22Rv1 (cell line): ENCODE results near the gene CMYA5.

Source experiments
- H3K27ac ChIP-seq: fragments of 450-650 bp; 2 replicates; pipeline ENCODE4 v1.5.1; 2017
- ZFX ChIP-seq: fragments of 450-650 bp; IDR thresholded peaks from 2 replicates; pipeline ENCODE4 v1.6.1; 2017; ENCODE audit warnings: antibody characterized with exemption, borderline replicate concordance
- TF ChIP-seq, protein P1 (sequence below): fragments of 450-650 bp; IDR thresholded peaks from 2 replicates; pipeline ENCODE4 v1.5.1; 2017; ENCODE audit warnings: mild to moderate bottlenecking

CMYA5 gene

DNA sequence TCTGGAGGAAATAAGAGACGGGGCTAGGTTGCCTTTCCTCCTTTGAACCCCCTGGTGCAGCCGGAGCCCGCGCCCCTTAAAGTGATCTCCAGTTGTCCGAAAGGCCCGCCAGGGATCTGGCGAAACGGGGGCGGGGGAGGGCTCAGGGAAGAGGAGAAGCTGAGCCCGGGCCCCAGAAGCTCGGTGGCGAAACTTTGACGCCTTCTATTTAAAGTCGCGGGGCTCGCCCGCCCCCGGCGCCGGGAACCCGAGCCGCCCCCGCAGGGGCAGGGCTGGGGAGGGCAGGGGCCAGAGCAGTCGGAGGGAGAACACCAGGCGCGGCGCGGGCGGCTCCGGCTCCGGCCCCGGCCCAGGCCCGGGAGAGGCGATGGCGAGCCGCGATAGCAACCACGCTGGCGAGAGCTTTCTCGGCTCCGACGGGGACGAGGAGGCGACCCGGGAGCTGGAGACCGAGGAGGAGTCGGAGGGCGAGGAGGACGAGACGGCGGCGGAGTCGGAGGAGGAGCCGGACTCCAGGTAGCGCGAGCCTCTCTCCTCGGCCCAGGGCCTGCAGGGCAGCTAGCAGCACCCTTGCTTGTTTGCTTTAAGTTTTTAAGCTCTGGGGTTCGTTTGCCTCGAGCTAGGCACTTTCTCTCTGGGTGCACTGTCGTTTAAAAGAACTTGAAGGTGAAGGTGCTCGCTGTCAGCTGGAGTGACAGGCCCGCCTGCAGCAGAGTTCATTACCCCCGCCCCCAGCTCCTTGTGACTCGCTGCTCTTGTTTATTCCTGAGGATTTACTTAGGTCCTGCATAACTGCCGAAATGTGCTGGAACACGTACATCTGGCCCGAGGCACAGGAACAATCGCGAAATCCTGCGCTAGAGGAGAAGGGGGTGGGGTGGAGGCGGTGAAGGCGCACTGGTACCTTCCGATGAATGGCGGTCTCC lies at the start of gene CMYA5:
Gene CMYA5, plus strand, starts transcription at position 296 of the 926 bp plus-strand sequence. Its CDS starts 72 bp downstream, at position 368.
- peak within 1 kb of the TSS; percentile 55 for H3K27ac ChIP-seq

DNA sequence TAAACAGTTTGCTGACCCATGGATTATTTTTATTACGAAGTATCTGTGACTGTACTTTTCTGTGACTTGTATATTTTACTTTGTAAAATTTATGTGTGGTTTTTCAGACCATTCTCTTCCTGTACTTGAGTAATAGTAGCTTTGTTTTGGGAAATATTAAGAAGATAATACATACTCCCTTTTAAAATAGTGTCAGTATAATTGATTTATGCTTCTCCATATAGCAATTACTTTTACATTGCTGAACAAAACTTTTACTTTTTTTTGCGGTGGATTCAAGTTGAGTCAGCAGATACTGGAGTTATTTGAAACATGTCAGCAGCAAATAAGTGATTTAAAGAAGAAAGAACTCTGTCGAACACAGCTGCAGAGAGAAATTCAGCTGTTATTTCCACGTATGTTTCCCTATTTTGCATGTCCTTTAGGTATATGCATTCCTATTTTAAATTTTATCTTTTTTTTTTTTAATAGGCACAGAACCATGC lies 49.0 kb upstream of the CMYA5 start:
- H3K27ac ChIP-seq, result no peak overlapping the region
- TF ChIP-seq, protein P1, sequence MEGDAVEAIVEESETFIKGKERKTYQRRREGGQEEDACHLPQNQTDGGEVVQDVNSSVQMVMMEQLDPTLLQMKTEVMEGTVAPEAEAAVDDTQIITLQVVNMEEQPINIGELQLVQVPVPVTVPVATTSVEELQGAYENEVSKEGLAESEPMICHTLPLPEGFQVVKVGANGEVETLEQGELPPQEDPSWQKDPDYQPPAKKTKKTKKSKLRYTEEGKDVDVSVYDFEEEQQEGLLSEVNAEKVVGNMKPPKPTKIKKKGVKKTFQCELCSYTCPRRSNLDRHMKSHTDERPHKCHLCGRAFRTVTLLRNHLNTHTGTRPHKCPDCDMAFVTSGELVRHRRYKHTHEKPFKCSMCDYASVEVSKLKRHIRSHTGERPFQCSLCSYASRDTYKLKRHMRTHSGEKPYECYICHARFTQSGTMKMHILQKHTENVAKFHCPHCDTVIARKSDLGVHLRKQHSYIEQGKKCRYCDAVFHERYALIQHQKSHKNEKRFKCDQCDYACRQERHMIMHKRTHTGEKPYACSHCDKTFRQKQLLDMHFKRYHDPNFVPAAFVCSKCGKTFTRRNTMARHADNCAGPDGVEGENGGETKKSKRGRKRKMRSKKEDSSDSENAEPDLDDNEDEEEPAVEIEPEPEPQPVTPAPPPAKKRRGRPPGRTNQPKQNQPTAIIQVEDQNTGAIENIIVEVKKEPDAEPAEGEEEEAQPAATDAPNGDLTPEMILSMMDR, result no peak

More for the DNA sequence above, at the start of gene CMYA5:
- TF ChIP-seq, protein P1, result no peak
- TF ChIP-seq ZFX, result no peak

DNA sequence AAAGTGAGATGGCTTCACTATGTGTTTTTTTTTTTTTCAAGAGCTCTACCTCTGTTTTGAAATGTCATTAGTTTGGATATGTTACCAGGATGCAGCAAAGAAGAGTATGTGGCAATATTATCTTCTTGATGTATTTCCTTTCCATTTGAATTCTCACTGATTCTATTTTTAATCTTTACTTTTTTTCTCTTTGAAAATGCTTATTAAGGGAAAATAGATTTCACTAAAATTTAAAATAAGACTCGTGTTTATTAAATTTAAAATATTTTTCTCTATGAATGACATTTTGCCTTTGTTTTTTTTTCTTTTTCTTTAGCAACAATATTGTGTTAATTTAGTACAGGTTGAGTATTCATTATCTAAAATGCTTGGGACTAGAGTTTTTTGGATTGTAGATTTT lies 48.2 kb upstream of the CMYA5 start:
- H3K27ac ChIP-seq, result no peak overlapping the region
- no peak for TF ChIP-seq ZFX
- TF ChIP-seq, protein P1, result no peak

DNA sequence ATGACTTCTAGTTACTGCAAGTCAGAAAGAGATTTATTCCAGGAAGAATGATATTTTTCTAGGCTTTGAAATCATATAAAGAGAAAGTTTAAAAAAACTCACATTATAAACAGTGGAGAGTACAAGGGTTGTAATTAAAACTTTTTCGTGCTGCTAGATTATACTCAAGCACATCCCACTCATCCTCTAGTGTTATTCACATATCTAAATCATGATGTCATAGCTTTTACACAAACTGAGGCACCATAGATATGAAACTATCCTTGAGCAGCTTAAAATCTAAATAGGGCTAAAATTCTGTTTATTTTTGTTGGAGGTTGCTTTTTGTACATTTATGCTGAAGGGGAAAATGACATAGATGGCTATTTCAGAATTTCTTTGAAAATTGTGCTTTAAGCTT lies 47.4 kb upstream of the CMYA5 start:
- no peak overlapping the region for H3K27ac ChIP-seq
- TF ChIP-seq, protein P1, result no peak
- TF ChIP-seq ZFX, result no peak

DNA sequence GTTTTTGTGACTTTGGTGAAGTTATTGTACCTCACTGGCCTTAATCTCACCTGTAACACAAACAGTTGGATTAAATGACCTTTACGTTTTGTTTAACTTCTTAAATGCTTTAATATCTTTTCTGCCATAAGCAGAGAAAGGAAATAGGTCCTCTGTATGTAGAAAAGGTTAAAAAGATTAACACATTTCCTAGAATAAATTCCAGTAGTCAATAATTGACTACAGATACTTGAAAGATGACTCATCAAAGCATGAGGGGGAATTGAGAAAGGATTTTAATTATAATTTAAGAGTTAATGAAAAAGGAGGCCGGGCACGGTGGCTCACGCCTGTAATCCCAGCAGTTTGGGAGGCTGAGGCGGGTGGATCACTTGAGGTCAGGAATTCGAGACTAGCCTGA lies 35.8 kb upstream of the CMYA5 start:
- no peak overlapping the region for H3K27ac ChIP-seq
- TF ChIP-seq ZFX, result no peak
- TF ChIP-seq, protein P1, result no peak

DNA sequence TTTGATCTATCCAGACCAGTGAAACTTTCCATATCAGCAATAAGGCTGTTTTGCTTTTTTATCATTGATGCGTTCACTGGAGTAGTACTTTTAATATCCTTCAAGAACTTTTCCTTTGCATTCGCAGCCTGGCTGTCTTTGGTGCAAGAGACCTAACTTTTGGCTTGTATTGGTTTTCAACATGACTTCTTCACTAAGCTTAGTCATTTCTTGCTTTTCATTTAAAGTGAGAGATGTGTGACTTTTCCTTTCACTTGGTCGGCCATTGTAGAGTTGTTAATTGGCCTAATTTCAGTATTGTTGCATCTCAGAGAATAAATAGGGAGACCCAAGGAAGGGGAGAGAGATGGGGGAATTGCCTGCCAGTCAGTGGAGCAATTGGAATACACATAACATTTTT lies 26.4 kb upstream of the CMYA5 start:
- TF ChIP-seq, protein P1, result no peak
- TF ChIP-seq ZFX, result no peak
- H3K27ac ChIP-seq, result no peak overlapping the region

DNA sequence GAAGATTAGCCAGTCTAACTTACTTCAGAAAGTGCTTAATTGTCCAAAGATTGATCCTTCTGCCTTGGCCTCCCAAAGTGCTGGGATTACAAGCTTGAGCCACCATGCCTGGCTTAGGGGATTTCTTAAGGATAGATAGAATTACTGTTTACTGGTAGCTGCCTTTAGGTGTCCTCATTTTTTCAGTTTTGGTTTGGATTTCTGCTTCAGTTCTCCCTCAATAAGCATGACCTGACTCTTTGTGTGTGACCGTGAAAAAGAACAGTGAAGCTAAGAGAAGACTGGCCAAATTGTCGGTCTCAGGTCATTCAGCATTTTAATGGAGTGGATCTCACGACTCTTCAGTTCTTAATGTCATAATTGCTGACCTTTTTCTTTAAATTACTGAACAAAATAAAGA lies 22.9 kb upstream of the CMYA5 start:
- TF ChIP-seq ZFX, result no peak
- TF ChIP-seq, protein P1, result no peak
- H3K27ac ChIP-seq, result no peak overlapping the region
